Activated CD4-positive, alpha-beta T cell treated with anti-CD3 and anti-CD28 coated beads, Interleukin-2, amount 10 ng/mL, durations not matched to agents 24 days and 14 days (primary cell): ENCODE data around the gene C4orf36. TPM values are rescaled to one million over a fixed set of nuclear protein-coding genes. Genes with fewer than 3 reads are reported as not detected.

Experiments
- DNase-seq: peaks from one replicate; pipeline ENCODE4 v3.0.0; 2022
- H3K27ac Mint-ChIP-seq: one replicate; pipeline ENCODE4 v1.8.0; 2022; ENCODE audit warnings: mild to moderate bottlenecking, mixed read lengths
- H3K27me3 Mint-ChIP-seq: one replicate; pipeline ENCODE4 v1.8.0; 2022; ENCODE audit warnings: mixed read lengths
- H3K36me3 Mint-ChIP-seq: one replicate; pipeline ENCODE4 v1.8.0; 2022; ENCODE audit warnings: low read depth, mild to moderate bottlenecking, mixed read lengths
- H3K4me1 Mint-ChIP-seq: one replicate; pipeline ENCODE4 v1.8.0; 2021; ENCODE audit warnings: mixed read lengths
- H3K4me3 Mint-ChIP-seq: one replicate; pipeline ENCODE4 v1.8.0; 2022; ENCODE audit warnings: mild to moderate bottlenecking, moderate library complexity, mixed read lengths
- H3K9me3 Mint-ChIP-seq: one replicate; pipeline ENCODE4 v1.8.0; 2021; ENCODE audit warnings: mixed read lengths
- intact Hi-C: fragments of 100-400 bp; cut with micrococcal nuclease; formaldehyde crosslinking; loops from one replicate; pipeline ENCODE4 v1.15.1; 2023
- total RNA-seq: library from RNA; stranded (reverse); gene quantifications from 2 replicates; pipeline ENCODE4 v1.2.3, GENCODE V29; 2022

The C4orf36 gene
- total RNA-seq, 1 donor from 2014 or later = not detected

DNA sequence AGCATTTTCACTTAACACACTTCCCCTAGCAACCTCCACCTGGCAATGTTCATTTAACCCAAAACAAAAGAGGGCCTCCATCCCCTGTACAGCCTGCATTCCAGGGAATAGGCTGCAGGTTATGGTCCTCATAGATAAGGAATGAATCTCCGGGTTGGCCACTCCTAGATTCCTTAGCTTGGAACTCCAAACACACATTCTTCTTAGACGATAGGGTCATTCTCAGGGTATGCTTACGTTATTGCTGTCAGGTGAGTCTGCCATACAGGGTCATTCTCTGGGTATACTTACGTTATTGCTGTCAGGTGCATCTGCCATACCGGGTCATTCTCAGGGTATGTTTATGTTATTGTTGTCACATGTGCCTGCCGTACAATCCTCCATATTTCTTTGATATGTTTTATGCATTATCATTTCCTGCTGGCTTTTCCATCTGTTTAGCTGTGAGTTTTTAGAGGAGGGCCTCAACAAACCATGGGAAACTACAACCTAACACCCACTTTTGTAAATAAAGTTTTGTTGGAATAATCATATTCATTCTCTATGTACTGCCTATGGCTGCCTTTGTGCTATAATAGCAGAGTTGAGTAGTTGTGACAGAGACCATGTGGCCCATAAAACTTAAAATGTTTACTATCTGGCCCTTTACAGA, 34.3 kb upstream of the C4orf36 start:
- H3K4me1 Mint-ChIP-seq = peaks cover 13% of the 10 kb centered on the region
- H3K9me3 Mint-ChIP-seq = no peaks in the 10 kb centered on the region
- no peak overlapping the region for H3K4me3 Mint-ChIP-seq
- DNase-seq = no peak
- H3K36me3 Mint-ChIP-seq = peaks cover 2% of the 10 kb centered on the region
- no peaks in the 10 kb centered on the region for H3K27me3 Mint-ChIP-seq
- no peak overlapping the region for H3K27ac Mint-ChIP-seq
- intact Hi-C loops = no loop called here

GRCh38 chr4:86924811-86925210, 32.6 kb upstream of the C4orf36 start:
- no peak overlapping the region for H3K27ac Mint-ChIP-seq
- intact Hi-C loops = no loop called here

DNA sequence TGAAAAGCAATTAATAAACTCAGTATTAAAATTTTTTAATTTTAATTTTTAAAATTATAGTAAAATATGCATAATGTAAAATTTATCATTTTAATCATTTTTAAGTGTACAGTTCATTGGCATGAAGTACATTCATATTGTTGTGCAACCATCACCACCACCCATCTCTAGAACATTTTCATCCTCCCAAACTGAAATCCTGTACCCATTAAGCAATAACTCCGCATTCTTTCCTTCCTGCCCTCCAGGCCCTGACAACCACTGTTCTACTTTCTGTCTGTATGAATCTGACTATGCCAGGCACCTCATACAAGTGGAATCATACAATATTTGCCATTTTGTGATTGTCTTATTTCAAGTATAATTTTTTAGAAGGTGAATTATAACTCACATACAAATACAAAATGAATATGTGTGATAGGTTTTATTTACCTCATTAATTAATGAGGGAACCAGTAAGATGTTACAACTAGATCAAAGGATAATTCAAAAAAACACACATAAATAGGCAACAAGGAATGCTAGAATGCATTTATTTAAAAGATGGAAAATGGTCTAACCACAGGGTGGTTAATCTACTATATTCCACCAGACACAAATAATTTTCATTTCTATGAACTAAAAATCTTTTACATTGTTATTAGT, 29.5 kb upstream of the C4orf36 start:
- intact Hi-C loops = loop anchor here (1.0 kb wide), 2 partner anchors 172 to 314 kb away; no protein-coding TSS in a partner anchor
- H3K27ac Mint-ChIP-seq = no peak overlapping the region
- no peaks in the 10 kb centered on the region for H3K27me3 Mint-ChIP-seq
- no peak overlapping the region for H3K4me3 Mint-ChIP-seq
- DNase-seq = no peak
- no peaks in the 10 kb centered on the region for H3K36me3 Mint-ChIP-seq
- no peaks in the 10 kb centered on the region for H3K9me3 Mint-ChIP-seq
- peaks cover 3% of the 10 kb centered on the region for H3K4me1 Mint-ChIP-seq

More at GRCh38 chr4:86924811-86925210, 32.6 kb upstream of the C4orf36 start:
- peaks cover 16% of the 10 kb centered on the region for H3K4me1 Mint-ChIP-seq
- no peak overlapping the region for H3K4me3 Mint-ChIP-seq
- peaks cover 2% of the 10 kb centered on the region for H3K36me3 Mint-ChIP-seq
- no peak for DNase-seq
- H3K27me3 Mint-ChIP-seq = no peaks in the 10 kb centered on the region
- no peaks in the 10 kb centered on the region for H3K9me3 Mint-ChIP-seq

DNA sequence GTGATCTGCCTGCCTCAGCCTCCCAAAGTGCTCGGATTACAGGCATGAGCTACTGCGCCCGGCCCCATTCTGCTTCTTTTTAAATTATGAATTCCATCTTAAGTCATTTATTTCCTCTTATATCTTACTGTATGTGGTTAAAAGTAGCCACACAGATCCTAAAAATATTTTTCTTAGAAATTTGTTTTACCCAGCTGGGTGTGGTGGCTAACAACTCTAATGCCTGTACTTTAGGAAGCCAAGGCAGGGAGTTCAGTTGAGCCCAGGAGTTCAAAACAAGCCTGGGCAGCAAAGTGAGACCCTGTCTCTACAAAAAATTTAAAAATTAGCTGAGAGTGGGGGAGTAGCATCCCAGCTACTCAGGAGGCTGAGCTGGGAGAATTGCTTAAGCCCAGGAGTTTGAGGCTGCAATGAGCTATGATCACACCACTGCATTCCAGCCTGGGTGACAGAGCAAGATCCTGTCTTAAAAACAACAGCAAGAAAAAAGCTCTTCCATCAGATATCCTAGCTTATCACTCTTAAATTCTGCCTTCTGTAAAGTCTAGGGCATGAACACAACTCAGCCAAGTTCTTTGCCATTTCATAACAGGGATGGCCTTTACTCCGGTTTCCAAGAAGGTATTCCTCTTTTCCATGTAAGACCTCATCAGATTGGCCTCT, 27.5 kb upstream of the C4orf36 start:
- no peaks in the 10 kb centered on the region for H3K9me3 Mint-ChIP-seq
- no peaks in the 10 kb centered on the region for H3K27me3 Mint-ChIP-seq
- no peak for DNase-seq
- intact Hi-C loops = no loop called here
- H3K27ac Mint-ChIP-seq = no peak overlapping the region
- H3K36me3 Mint-ChIP-seq = no peaks in the 10 kb centered on the region
- peaks cover 3% of the 10 kb centered on the region for H3K4me1 Mint-ChIP-seq
- no peak overlapping the region for H3K4me3 Mint-ChIP-seq

DNA sequence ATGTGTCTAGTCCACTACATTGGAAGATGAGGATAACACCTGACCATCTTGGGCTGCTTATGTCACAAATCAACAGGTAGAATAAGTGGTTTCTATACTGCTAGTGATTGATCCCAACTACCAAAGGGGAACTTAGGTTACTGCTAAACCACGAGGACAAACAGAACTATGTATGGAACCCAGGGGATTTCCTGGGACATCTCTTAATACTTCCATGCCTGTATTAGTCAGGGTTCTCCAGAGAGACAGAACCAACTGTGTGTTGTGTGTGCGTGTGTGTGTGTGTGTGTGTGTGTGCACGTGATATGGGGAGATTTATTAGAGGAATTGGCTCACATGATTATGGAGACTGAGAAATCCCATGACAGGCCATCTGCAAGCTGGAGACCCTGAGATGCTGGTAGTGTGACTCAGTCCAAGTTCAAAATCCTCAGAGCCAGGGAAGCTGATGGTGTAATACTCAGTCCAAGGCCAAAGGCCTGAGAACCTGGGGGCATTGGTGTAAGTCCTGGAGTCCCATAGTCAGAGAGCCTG, 26.4 kb upstream of the C4orf36 start:
- no peak overlapping the region for H3K27ac Mint-ChIP-seq
- intact Hi-C loops = no loop called here

DNA sequence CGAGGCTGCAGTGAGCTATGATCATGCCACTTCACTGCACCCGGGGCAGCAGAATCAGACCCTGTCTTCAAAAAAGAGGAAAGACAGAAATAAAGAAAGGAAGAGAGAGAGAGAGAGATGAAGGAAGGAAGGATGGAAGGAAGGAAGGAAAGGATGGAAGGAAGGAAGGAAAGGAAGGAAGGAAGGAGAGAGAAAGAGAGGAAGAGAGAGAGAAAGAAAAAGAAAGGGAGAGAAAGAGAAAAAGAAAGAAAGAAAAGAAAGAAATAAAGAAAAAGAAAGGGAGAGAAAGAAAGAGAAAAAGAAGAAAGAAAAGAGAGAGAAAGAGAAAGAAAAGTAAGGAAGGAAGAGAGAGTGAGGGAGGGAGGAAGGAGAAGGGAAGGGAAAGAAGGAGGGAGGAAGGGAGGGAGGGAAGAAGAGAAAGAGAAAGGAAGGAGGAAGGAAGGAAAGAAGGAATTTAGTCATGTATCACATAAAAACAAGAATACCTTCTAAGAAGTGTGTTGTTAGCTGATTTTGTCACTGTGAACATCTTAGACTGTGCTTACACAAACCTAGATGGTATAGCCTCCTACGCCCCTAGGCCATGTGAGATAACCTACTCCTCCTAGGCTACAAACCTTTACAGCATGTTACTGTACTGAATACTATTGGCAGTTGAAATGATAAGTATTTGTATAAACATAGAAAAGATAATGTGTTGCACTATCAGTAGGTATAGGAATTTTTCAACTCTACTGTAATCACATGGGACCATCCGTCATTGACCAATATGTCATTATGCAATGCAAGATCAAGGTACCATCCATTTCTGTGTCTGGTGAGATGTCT, 25.2 kb upstream of the C4orf36 start:
- Mint-ChIP-seq H3K9me3 (no peaks in the 10 kb centered on the region), H3K4me3 (no peak overlapping the region), H3K27me3 (no peaks in the 10 kb centered on the region), H3K27ac (no peak overlapping the region), H3K4me1 (peaks cover 3% of the 10 kb centered on the region), H3K36me3 (no peaks in the 10 kb centered on the region)
- no peak for DNase-seq
- intact Hi-C loops = no loop called here

More for the DNA sequence above, 26.4 kb upstream of the C4orf36 start:
- peaks cover 3% of the 10 kb centered on the region for H3K4me1 Mint-ChIP-seq
- H3K4me3 Mint-ChIP-seq = no peak overlapping the region
- no peaks in the 10 kb centered on the region for H3K36me3 Mint-ChIP-seq
- H3K9me3 Mint-ChIP-seq = no peaks in the 10 kb centered on the region
- H3K27me3 Mint-ChIP-seq = no peaks in the 10 kb centered on the region
- DNase-seq = no peak

DNA sequence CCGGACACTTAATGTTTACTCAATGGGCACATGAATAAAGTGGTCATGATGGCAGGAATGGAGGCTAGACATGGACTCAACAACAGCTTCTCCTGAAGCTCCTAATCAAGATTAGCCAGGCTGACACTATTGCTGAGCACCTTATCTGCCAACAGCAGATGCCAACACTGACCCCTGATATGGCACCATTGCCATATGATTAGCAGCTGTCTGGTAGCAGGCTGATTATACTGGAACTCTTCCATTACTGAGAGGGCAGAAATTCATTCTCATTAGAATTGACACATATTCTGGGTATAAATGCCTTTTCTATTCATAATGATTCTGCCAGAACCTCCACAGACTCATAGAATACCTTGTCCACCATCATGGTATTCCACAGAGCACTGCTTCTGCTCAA, 24.2 kb upstream of the C4orf36 start:
- no peaks in the 10 kb centered on the region for H3K9me3 Mint-ChIP-seq

GRCh38 chr4:86910820-86911684, 18.8 kb upstream of the C4orf36 start:
- intact Hi-C loops = no loop called here
- Mint-ChIP-seq H3K27me3 (no peaks in the 10 kb centered on the region), H3K9me3 (no peaks in the 10 kb centered on the region), H3K4me3 (no peak overlapping the region), H3K36me3 (no peaks in the 10 kb centered on the region), H3K27ac (no peak overlapping the region), H3K4me1 (peaks cover 11% of the 10 kb centered on the region)
- no peak for DNase-seq

More for the DNA sequence above, 24.2 kb upstream of the C4orf36 start:
- Mint-ChIP-seq H3K36me3 (no peaks in the 10 kb centered on the region), H3K4me3 (no peak overlapping the region), H3K4me1 (peaks cover 3% of the 10 kb centered on the region), H3K27me3 (no peaks in the 10 kb centered on the region), H3K27ac (no peak overlapping the region)
- no peak for DNase-seq
- intact Hi-C loops = no loop called here

GRCh38 chr4:86910369-86910768, 18.1 kb upstream of the C4orf36 start:
- no peaks in the 10 kb centered on the region for H3K36me3 Mint-ChIP-seq
- no peak overlapping the region for H3K4me3 Mint-ChIP-seq

GRCh38 chr4:86909546-86910295, 17.5 kb upstream of the C4orf36 start:
- no peak overlapping the region for H3K4me3 Mint-ChIP-seq
- peaks cover 11% of the 10 kb centered on the region for H3K4me1 Mint-ChIP-seq
- H3K36me3 Mint-ChIP-seq = no peaks in the 10 kb centered on the region
- H3K27me3 Mint-ChIP-seq = no peaks in the 10 kb centered on the region
- intact Hi-C loops = no loop called here
- no peak overlapping the region for H3K27ac Mint-ChIP-seq
- DNase-seq = no peak
- no peaks in the 10 kb centered on the region for H3K9me3 Mint-ChIP-seq

More at GRCh38 chr4:86910369-86910768, 18.1 kb upstream of the C4orf36 start:
- Mint-ChIP-seq H3K27me3 (no peaks in the 10 kb centered on the region), H3K9me3 (no peaks in the 10 kb centered on the region), H3K27ac (no peak overlapping the region), H3K4me1 (peaks cover 11% of the 10 kb centered on the region)
- DNase-seq = no peak
- intact Hi-C loops = no loop called here

DNA sequence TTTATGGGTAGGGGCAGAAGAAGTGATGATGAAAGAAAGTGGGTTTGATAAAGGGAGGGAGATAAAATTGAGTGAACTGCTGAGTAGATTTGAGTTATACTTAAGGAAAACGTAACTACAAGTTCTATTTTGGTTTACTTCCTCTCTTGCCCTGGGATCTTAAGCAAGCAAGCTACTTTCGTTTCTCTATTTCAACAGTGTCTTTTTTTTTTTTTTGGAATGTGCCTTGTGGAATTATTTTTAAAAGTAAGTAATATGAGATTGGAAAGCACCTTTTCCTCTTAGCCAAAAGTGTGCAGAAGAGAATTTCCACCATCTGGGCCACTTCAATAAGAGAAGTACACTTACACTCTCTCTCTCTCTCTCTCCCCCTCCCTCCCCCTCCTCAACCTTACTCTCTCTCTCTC, 16.0 kb upstream of the C4orf36 start:
- no peak for DNase-seq
- Mint-ChIP-seq H3K9me3 (no peaks in the 10 kb centered on the region), H3K4me3 (peak overlapping the region; percentile 52), H3K27ac (no peak overlapping the region), H3K4me1 (peaks cover 11% of the 10 kb centered on the region), H3K27me3 (no peaks in the 10 kb centered on the region), H3K36me3 (no peaks in the 10 kb centered on the region)
- intact Hi-C loops = no loop called here

DNA sequence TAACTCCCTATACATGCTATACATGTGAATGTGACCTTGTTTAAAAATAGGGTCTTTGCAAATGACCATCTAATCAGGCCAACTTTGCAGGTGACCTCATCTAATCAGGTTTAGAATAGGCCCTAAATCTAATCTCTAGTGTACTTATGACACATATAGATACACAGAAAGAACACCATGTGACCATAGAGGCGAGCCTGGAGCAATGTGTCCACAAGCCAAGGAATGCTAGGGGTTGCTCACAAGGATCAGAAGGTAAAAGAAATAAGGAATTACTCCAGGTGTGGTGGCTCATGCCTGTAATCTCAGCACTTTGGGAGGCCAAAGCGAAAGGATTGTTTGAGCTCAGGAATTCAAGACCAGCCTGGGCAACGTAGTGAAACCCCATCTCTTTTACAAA, 9.6 kb upstream of the C4orf36 start:
- Mint-ChIP-seq H3K4me3 (no peak overlapping the region), H3K27ac (no peak overlapping the region), H3K36me3 (no peaks in the 10 kb centered on the region), H3K9me3 (no peaks in the 10 kb centered on the region), H3K27me3 (peaks cover 7% of the 10 kb centered on the region), H3K4me1 (no peaks in the 10 kb centered on the region)
- no peak for DNase-seq
- intact Hi-C loops = no loop called here
